ENCODE measurements around the gene ASS1. TPM values are rescaled to one million over a fixed set of nuclear protein-coding genes. Genes with fewer than 3 reads are reported as not detected.
"Not testable (repeated sequence)": the region's sequence is repeated elsewhere in the genome, so short reads cannot be mapped to it uniquely, and the experiment has no call there.

Gene ASS1
- total RNA-seq, 4 donors from 2014 or later = 78.4 to 156 (median 105) TPM

DNA sequence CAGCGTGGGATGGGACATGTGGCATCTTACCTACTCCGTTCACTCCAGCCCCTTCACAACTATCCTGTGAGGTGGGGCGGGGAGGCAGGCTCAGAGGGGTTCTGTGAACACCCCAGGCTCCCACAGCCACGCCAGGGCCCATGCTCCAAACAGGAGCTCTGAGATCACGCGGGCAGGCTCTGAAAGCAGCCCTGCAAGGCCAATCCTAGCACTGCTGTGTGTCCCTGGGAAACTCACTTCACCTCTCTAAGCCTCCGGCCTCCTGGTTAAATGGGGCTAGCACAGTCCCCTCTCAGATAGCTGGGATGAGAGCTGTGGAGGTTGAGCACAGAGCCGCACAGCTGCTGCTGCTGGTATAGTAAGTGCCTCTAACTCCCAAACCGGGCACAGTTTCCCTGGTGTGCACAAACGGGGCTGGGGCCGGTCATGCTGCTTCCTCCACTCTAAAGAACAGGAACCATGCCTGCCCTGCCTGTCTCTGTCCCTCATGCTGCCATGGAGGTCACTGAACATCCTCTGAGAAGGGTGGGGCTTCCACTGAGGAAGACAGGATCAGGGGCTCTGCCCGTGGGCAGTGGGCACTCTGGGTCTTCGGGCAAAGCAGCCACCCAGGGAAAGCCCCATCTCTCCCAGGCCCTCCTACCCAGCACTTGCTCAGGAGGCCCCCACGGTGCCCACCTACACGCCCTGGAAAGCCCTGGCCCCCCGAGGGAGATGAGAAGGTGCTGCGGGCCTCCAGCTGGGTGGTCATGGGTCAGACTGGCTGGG lies 13.0 kb upstream of the ASS1 start:
- H3K36me3 ChIP-seq = no peaks in the 10 kb centered on the region
- H3K4me3 ChIP-seq = no peak overlapping the region
- no peaks in the 10 kb centered on the region for H3K27me3 ChIP-seq
- TF ChIP-seq, protein P1, sequence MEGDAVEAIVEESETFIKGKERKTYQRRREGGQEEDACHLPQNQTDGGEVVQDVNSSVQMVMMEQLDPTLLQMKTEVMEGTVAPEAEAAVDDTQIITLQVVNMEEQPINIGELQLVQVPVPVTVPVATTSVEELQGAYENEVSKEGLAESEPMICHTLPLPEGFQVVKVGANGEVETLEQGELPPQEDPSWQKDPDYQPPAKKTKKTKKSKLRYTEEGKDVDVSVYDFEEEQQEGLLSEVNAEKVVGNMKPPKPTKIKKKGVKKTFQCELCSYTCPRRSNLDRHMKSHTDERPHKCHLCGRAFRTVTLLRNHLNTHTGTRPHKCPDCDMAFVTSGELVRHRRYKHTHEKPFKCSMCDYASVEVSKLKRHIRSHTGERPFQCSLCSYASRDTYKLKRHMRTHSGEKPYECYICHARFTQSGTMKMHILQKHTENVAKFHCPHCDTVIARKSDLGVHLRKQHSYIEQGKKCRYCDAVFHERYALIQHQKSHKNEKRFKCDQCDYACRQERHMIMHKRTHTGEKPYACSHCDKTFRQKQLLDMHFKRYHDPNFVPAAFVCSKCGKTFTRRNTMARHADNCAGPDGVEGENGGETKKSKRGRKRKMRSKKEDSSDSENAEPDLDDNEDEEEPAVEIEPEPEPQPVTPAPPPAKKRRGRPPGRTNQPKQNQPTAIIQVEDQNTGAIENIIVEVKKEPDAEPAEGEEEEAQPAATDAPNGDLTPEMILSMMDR (IDR thresholded peaks at IDR 0.05) = no peak
- TF ChIP-seq POLR2A (IDR thresholded peaks at IDR 0.05) = no peak
- no peak overlapping the region for H3K27ac ChIP-seq
- H3K9me3 ChIP-seq = no peaks in the 10 kb centered on the region
- H3K4me1 ChIP-seq = peaks cover 0 to 11% of the 10 kb centered on the region in 2 donors
- DNase-seq = no peak
- intact Hi-C loops (cut with DNase I; ENCODE audit: low total_unique reads) = no loop called here

DNA sequence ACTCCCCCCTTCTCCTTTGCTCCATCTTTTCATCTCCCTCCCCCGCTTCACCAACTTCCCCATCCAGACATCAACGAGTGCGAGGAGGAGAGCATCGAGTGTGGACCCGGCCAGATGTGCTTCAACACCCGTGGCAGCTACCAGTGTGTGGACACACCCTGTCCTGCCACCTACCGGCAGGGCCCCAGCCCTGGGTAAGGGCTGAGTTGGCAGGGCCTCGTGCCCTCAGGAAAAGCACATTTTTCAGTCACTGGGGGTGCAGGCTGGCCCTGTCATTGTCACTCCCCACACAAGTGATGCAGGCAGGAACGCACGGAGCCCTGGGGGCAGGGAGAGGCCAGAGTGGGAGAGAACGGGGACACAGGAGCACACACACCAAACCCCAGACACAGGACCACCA lies 12.4 kb upstream of the ASS1 start:
- intact Hi-C loops (cut with DNase I; ENCODE audit: low total_unique reads) = no loop called here
- H3K27me3 ChIP-seq = no peaks in the 10 kb centered on the region
- H3K4me1 ChIP-seq = peaks cover 0 to 11% of the 10 kb centered on the region in 2 donors
- H3K27ac ChIP-seq = no peak overlapping the region
- H3K36me3 ChIP-seq = no peaks in the 10 kb centered on the region
- TF ChIP-seq, protein P1 (IDR thresholded peaks at IDR 0.05) = no peak
- TF ChIP-seq POLR2A (IDR thresholded peaks at IDR 0.05) = no peak
- H3K9me3 ChIP-seq = no peaks in the 10 kb centered on the region
- H3K4me3 ChIP-seq = no peak overlapping the region
- no peak for DNase-seq

DNA sequence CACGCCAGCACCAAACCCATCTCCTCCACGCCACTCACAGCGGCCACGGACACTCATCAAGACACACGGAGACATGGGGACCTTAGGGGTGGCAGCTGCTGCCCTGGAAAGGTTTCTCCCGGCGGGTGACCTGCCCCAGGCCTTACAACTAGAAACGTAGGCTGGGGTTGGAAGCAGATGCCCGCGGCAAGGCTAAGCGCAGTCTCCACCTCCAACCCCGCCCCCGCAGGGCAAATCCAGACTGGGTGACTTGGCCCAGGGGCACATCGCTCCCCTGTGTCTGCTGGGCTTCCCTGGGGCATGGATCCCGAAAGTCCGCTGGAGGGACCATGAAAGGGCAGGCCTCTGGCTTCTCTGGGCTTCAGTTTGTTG lies 12.0 kb upstream of the ASS1 start:
- TF ChIP-seq, protein P1 (IDR thresholded peaks at IDR 0.05) = no peak
- TF ChIP-seq POLR2A (IDR thresholded peaks at IDR 0.05) = no peak
- no peak for DNase-seq
- Histone ChIP-seq H3K36me3 (no peaks in the 10 kb centered on the region), H3K9me3 (no peaks in the 10 kb centered on the region), H3K4me1 (peaks cover 0 to 11% of the 10 kb centered on the region in 2 donors), H3K4me3 (peak overlapping the region in 1 of 2 donors; percentile 25), H3K27ac (no peak overlapping the region), H3K27me3 (no peaks in the 10 kb centered on the region)
- intact Hi-C loops (cut with DNase I; ENCODE audit: low total_unique reads) = no loop called here

DNA sequence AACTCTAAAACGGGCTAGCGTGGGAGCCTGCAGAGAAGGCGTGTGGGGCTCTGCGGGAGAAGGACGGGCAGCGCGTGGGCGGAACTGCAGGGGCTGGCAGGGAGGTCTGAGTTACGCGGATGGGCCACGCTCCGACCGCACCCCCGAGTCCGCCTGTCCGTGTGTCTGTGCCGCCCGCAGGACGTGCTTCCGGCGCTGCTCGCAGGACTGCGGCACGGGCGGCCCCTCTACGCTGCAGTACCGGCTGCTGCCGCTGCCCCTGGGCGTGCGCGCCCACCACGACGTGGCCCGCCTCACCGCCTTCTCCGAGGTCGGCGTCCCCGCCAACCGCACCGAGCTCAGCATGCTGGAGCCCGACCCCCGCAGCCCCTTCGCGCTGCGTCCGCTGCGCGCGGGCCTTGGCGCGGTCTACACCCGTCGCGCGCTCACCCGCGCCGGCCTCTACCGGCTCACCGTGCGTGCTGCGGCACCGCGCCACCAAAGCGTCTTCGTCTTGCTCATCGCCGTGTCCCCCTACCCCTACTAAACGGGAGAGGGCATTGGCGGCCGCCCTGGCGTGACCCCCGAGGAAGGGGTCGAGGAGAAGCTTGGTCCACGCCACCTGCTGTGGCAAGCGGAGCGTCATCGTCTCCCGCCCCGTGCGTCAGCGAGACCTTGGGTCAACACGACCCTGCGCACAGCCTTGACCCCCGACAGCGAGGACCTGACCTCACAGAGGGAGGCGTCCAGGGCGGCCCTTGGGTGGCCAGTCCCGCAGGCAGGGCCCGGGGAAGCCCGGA lies 11.4 kb upstream of the ASS1 start:
- TF ChIP-seq POLR2A (IDR thresholded peaks at IDR 0.05) = no peak
- TF ChIP-seq, protein P1 (IDR thresholded peaks at IDR 0.05) = peak; percentile 38 to 88 (median 76)
- no peaks in the 10 kb centered on the region for H3K36me3 ChIP-seq
- H3K9me3 ChIP-seq = no peaks in the 10 kb centered on the region
- peak in 1 of 2 donors; percentile 50 for DNase-seq
- no peaks in the 10 kb centered on the region for H3K27me3 ChIP-seq
- intact Hi-C loops (cut with DNase I; ENCODE audit: low total_unique reads) = no loop called here
- peak overlapping the region in 1 of 2 donors; percentile 25 for H3K4me3 ChIP-seq
- peaks cover 0 to 11% of the 10 kb centered on the region in 2 donors for H3K4me1 ChIP-seq
- H3K27ac ChIP-seq = no peak overlapping the region

DNA sequence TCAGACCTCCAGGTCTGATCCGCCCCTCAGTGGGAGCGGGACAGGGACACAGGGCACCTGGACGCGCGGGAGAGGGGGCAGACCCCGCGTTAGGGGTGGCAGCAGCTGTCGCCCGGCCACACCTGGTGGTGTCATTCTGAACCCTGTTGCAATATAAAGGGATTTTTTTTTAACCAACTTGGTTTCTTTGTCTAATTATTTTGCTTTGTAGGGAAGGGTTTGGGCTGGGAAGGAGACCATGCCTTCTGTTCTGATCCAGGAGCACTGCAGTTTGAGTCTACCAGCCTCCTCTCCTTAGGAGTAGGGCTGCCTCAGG lies 10.9 kb upstream of the ASS1 start:
- Histone ChIP-seq H3K27me3 (no peaks in the 10 kb centered on the region), H3K27ac (no peak overlapping the region), H3K9me3 (no peaks in the 10 kb centered on the region), H3K36me3 (no peaks in the 10 kb centered on the region), H3K4me3 (no peak overlapping the region), H3K4me1 (peaks cover 0 to 11% of the 10 kb centered on the region in 2 donors)
- intact Hi-C loops (cut with DNase I; ENCODE audit: low total_unique reads) = no loop called here
- TF ChIP-seq POLR2A (IDR thresholded peaks at IDR 0.05) = no peak
- TF ChIP-seq, protein P1 (IDR thresholded peaks at IDR 0.05) = no peak
- no peak for DNase-seq

DNA sequence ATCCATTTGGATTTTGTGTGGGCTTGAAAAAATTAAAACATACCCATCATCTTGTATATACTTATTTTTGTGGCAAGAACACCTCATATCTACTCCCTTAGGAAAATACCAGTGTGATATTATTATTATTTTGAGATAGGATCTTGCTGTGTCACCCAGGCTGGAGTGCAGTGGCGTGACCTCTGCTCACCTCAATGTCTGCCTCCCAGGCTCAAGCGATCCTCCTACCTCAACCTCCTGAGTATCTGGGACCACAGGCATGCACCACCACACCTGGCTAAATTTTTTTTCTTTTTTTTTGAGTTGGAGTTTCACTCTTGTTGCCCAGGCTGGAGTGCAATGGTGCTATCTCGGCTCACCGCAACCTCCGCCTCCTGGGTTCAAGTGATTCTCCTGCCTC lies 10.1 kb upstream of the ASS1 start:
- H3K36me3 ChIP-seq; H3K27ac ChIP-seq; H3K9me3 ChIP-seq; DNase-seq; H3K27me3 ChIP-seq; H3K4me3 ChIP-seq; intact Hi-C loops (cut with DNase I; ENCODE audit: low total_unique reads): not testable (repeated sequence)
- H3K4me1 ChIP-seq = peaks cover 0 to 11% of the 10 kb centered on the region in 2 donors

Data from uterus (tissue), 4 donors.